K562 (cell line): ENCODE data around the gene ANK3. TPM values are rescaled to one million over a fixed set of nuclear protein-coding genes. Genes with fewer than 3 reads are reported as not detected.

Experiments
- ARID1B ChIP-seq: fragments of 450-650 bp; IDR thresholded peaks from 2 replicates; pipeline ENCODE4 v1.6.1; 2016; ENCODE audit warnings: antibody characterized with exemption, mild to moderate bottlenecking, inconsistent platforms
- CHCHD3 ChIP-seq: fragments of 250-450 bp; sonication (Bioruptor Pico); IDR thresholded peaks from 2 replicates; pipeline ENCODE4 v2.1.2; 2022; ENCODE audit warnings: mild to moderate bottlenecking
- CTCFL ChIP-seq: IDR thresholded peaks from 2 replicates; pipeline ENCODE4 v1.6.1; 2011; ENCODE audit warnings: borderline replicate concordance, low read depth, mild to moderate bottlenecking, moderate library complexity, low read length; ENCODE audit not compliant: insufficient read depth, poor library complexity, severe bottlenecking
- DPF2 ChIP-seq: fragments of 450-650 bp; IDR thresholded peaks from 2 replicates; pipeline ENCODE4 v1.6.1; 2016
- FUS ChIP-seq: fragments of 200-400 bp; formaldehyde crosslinking; optimal IDR thresholded peaks from 2 replicates; pipeline ENCODE3; 2017; ENCODE audit warnings: low read depth, low read length
- HDGF ChIP-seq: fragments of 450-650 bp; IDR thresholded peaks from 2 replicates; pipeline ENCODE4 v1.6.1; 2016
- HMG20B ChIP-seq: fragments of 250-450 bp; sonication (Bioruptor Pico); IDR thresholded peaks from 2 replicates; pipeline ENCODE4 v1.5.0; 2021; ENCODE audit warnings: mild to moderate bottlenecking
- KDM1A ChIP-seq, 2 experiments: fragments of 450-650 bp; IDR thresholded peaks; 2 replicates each; pipeline ENCODE4 v1.6.1; 2016; ENCODE audit warnings: mild to moderate bottlenecking in 2 of 2
- LARP7 ChIP-seq: fragments of 450-650 bp; IDR thresholded peaks from 2 replicates; pipeline ENCODE4 v1.6.1; 2016
- MTA1 ChIP-seq: fragments of 450-650 bp; IDR thresholded peaks from 2 replicates; pipeline ENCODE4 v1.6.1; 2017; ENCODE audit warnings: borderline replicate concordance
- MYNN ChIP-seq, 2 experiments: sonication (generic); formaldehyde crosslinking in 1 of 2; IDR thresholded peaks; 2 replicates each; pipeline versions ENCODE4 v1.5.0 to v1.6.1; 2016 to 2020; ENCODE audit warnings: antibody characterized with exemption in 1 of 2, missing genetic modification reagents in 1 of 2
- PHTF2 ChIP-seq: fragments of 250-450 bp; sonication (Bioruptor Pico); IDR thresholded peaks from 2 replicates; pipeline ENCODE4 v1.5.0; 2021; ENCODE audit warnings: mild to moderate bottlenecking
- RB1 ChIP-seq: fragments of 450-650 bp; IDR thresholded peaks from 2 replicates; pipeline ENCODE4 v1.6.1; 2017; ENCODE audit warnings: low read depth, mild to moderate bottlenecking
- SETDB1 ChIP-seq: IDR thresholded peaks from one replicate; pipeline ENCODE4 v1.6.1; 2012; ENCODE audit warnings: low read length, control low read depth, inconsistent platforms
- SRSF3 ChIP-seq: fragments of 200-400 bp; formaldehyde crosslinking; IDR thresholded peaks from 2 replicates; pipeline ENCODE4 v1.6.1; 2016; ENCODE audit warnings: mild to moderate bottlenecking, low read length, moderate library complexity; ENCODE audit not compliant: insufficient read depth
- ZKSCAN1 ChIP-seq: fragments of 150-350 bp; IDR thresholded peaks from 2 replicates; pipeline ENCODE4 v1.6.1; 2016; ENCODE audit warnings: low read depth, low read length
- ZNF354B ChIP-seq: fragments of 250-450 bp; sonication (Bioruptor Pico); IDR thresholded peaks from 2 replicates; pipeline ENCODE4 v1.4.0; 2020
- polyA plus RNA-seq, 8 experiments: library from polyadenylated mRNA; depleted of rRNA in 4 of 8; stranded (reverse) in 5 of 8; unstranded in 3 of 8; fragments of >200 nt; fragmentation: Nextera tagmentation in 2 of 8; fragmentation: Illumina TruSeq in 1 of 8; extraction: Ambion mirVana in 2 of 8; extraction: Trizol in 1 of 8; gene quantifications; 2 replicates each; pipeline versions ENCODE4 v1.2.1 to v1.2.3, GENCODE V29; 2011 to 2014; ENCODE audit warnings: inconsistent platforms in 1 of 8, missing spikeins in 1 of 8
- total RNA-seq, 7 experiments: library from RNA; depleted of rRNA in 6 of 7; stranded (reverse); fragments of >200 nt in 6 of 7; fragmentation: Illumina TruSeq in 2 of 7; extraction: Trizol in 2 of 7; gene quantifications; 2 replicates each; pipeline versions ENCODE4 v1.2.1 to v1.2.3, GENCODE V29; 2011 to 2021; ENCODE audit warnings: low replicate concordance in 1 of 7
- TF ChIP-seq, protein P1 (sequence below): IDR thresholded peaks from 2 replicates; pipeline ENCODE4 v1.6.1; 2016; ENCODE audit warnings: missing genetic modification characterization, missing compliant biosample characterization
- TF ChIP-seq, protein P2 (sequence below), 2 experiments: fragments of 150-350 bp in 1 of 2; IDR thresholded peaks; 2 replicates each; pipeline ENCODE4 v1.6.1; 2012 to 2016; ENCODE audit warnings: low read depth in 2 of 2, low read length in 2 of 2, mild to moderate bottlenecking in 1 of 2, moderate library complexity in 1 of 2
- TF ChIP-seq, protein P3 (sequence below), 3 experiments: fragments of 200-800 bp in 1 of 3; fragments of 250-450 bp in 1 of 3; fragments of 450-650 bp in 1 of 3; sonication (Bioruptor Pico) in 1 of 3; sonication (Bioruptor generic) in 1 of 3; formaldehyde crosslinking in 1 of 3; IDR thresholded peaks; 2 replicates each; pipeline versions ENCODE4 v1.6.1 to v1.8.0; 2016 to 2022; ENCODE audit warnings: mild to moderate bottlenecking in 2 of 3, missing genetic modification characterization in 2 of 3, missing compliant biosample characterization in 1 of 3, moderate library complexity in 1 of 3

ANK3 gene
- total and polyA plus RNA-seq, 9 of the 15 experiments (the other 6 are each of a cell fraction or from before 2014, with no cell fraction given), result 10.0 to 32.3 (median 17.9) TPM

DNA sequence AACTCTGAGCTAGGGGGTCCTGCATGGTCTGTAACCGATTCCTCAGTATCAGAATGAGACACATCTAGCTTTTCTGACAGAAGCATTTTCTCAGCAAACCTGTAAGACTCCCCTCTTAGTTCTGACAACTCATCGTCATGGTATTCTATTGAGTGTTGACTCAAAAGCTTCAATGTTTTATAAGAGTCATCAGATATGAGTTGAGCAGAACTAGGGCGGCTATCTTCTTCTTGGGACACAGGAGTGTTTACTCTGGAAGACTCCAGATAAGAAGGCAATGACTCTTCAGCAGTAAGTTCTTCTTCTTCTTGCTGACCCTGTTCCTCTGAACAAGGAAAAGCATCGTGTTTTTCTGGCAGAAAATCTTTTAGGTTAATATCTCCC is 316.3 kb downstream of the ANK3 start (continued):
- TF ChIP-seq, protein P1, sequence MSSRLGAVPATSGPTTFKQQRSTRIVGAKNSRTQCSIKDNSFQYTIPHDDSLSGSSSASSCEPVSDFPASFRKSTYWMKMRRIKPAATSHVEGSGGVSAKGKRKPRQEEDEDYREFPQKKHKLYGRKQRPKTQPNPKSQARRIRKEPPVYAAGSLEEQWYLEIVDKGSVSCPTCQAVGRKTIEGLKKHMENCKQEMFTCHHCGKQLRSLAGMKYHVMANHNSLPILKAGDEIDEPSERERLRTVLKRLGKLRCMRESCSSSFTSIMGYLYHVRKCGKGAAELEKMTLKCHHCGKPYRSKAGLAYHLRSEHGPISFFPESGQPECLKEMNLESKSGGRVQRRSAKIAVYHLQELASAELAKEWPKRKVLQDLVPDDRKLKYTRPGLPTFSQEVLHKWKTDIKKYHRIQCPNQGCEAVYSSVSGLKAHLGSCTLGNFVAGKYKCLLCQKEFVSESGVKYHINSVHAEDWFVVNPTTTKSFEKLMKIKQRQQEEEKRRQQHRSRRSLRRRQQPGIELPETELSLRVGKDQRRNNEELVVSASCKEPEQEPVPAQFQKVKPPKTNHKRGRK (tag), result no peak
- TF ChIP-seq HDGF, result no peak
- TF ChIP-seq FUS, result no peak
- no peak for TF ChIP-seq SETDB1
- TF ChIP-seq HMG20B (CRISPR knock-in tag), result no peak
- TF ChIP-seq ZKSCAN1, result no peak
- TF ChIP-seq LARP7, result no peak
- TF ChIP-seq, protein P2, sequence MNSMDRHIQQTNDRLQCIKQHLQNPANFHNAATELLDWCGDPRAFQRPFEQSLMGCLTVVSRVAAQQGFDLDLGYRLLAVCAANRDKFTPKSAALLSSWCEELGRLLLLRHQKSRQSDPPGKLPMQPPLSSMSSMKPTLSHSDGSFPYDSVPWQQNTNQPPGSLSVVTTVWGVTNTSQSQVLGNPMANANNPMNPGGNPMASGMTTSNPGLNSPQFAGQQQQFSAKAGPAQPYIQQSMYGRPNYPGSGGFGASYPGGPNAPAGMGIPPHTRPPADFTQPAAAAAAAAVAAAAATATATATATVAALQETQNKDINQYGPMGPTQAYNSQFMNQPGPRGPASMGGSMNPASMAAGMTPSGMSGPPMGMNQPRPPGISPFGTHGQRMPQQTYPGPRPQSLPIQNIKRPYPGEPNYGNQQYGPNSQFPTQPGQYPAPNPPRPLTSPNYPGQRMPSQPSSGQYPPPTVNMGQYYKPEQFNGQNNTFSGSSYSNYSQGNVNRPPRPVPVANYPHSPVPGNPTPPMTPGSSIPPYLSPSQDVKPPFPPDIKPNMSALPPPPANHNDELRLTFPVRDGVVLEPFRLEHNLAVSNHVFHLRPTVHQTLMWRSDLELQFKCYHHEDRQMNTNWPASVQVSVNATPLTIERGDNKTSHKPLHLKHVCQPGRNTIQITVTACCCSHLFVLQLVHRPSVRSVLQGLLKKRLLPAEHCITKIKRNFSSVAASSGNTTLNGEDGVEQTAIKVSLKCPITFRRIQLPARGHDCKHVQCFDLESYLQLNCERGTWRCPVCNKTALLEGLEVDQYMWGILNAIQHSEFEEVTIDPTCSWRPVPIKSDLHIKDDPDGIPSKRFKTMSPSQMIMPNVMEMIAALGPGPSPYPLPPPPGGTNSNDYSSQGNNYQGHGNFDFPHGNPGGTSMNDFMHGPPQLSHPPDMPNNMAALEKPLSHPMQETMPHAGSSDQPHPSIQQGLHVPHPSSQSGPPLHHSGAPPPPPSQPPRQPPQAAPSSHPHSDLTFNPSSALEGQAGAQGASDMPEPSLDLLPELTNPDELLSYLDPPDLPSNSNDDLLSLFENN (IDR thresholded peaks at IDR 0.05; ENCODE audit: low read depth in 2 of 2, low read length in 2 of 2), result peak in 1 of 2 experiments; percentile 72; a peak in 1 of 4 replicates
- no peak for TF ChIP-seq SRSF3
- TF ChIP-seq MTA1, result no peak
- no peak for TF ChIP-seq ZNF354B (CRISPR knock-in tag)
- peak; percentile 92 for TF ChIP-seq ARID1B
- TF ChIP-seq, protein P3, sequence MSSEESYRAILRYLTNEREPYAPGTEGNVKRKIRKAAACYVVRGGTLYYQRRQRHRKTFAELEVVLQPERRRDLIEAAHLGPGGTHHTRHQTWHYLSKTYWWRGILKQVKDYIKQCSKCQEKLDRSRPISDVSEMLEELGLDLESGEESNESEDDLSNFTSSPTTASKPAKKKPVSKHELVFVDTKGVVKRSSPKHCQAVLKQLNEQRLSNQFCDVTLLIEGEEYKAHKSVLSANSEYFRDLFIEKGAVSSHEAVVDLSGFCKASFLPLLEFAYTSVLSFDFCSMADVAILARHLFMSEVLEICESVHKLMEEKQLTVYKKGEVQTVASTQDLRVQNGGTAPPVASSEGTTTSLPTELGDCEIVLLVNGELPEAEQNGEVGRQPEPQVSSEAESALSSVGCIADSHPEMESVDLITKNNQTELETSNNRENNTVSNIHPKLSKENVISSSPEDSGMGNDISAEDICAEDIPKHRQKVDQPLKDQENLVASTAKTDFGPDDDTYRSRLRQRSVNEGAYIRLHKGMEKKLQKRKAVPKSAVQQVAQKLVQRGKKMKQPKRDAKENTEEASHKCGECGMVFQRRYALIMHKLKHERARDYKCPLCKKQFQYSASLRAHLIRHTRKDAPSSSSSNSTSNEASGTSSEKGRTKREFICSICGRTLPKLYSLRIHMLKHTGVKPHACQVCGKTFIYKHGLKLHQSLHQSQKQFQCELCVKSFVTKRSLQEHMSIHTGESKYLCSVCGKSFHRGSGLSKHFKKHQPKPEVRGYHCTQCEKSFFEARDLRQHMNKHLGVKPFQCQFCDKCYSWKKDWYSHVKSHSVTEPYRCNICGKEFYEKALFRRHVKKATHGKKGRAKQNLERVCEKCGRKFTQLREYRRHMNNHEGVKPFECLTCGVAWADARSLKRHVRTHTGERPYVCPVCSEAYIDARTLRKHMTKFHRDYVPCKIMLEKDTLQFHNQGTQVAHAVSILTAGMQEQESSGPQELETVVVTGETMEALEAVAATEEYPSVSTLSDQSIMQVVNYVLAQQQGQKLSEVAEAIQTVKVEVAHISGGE (CRISPR knock-in tag; IDR thresholded peaks at IDR 0.05), result peak in 1 of 3 experiments; percentile 47; a peak in 1 of 6 replicates
- TF ChIP-seq CTCFL, result no peak
- peak; percentile 48; the same call in 1 of the 2 replicates for TF ChIP-seq RB1
- no peak for TF ChIP-seq PHTF2 (CRISPR knock-in tag)
- peak; percentile 70 to 78 for TF ChIP-seq KDM1A (IDR thresholded peaks at IDR 0.05)
- TF ChIP-seq CHCHD3 (CRISPR knock-in tag), result no peak
- TF ChIP-seq MYNN (IDR thresholded peaks at IDR 0.05), result 0 out of 2 replicates have a peak, but pooled peaks have one; percentile 51
- TF ChIP-seq MYNN (CRISPR knock-in tag; IDR thresholded peaks at IDR 0.05), result no peak
- peak; percentile 92 for TF ChIP-seq DPF2
